Measurements from ENCODE around the gene SLC9B1.

DNA sequence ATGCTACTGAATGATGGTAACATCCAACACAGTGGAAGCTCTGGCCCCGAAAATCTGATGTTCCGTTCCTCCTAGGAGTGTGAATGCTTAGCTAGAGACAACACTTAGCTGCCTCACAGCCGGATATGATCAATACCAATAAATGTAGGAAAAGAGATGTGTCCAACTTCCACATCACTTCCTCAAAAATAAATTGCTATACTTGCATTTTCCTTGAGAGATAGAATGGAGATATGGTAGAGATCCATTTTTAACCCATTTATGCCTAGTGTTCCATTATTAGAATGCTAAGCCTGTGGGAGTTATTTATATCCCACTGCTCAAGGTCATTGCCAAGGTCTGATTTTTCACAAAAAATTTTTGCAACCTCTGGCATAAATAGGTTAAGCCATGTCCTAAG, 5.5 kb upstream of the SLC9B1 start:
- TF ChIP-seq, protein P1, sequence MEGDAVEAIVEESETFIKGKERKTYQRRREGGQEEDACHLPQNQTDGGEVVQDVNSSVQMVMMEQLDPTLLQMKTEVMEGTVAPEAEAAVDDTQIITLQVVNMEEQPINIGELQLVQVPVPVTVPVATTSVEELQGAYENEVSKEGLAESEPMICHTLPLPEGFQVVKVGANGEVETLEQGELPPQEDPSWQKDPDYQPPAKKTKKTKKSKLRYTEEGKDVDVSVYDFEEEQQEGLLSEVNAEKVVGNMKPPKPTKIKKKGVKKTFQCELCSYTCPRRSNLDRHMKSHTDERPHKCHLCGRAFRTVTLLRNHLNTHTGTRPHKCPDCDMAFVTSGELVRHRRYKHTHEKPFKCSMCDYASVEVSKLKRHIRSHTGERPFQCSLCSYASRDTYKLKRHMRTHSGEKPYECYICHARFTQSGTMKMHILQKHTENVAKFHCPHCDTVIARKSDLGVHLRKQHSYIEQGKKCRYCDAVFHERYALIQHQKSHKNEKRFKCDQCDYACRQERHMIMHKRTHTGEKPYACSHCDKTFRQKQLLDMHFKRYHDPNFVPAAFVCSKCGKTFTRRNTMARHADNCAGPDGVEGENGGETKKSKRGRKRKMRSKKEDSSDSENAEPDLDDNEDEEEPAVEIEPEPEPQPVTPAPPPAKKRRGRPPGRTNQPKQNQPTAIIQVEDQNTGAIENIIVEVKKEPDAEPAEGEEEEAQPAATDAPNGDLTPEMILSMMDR (IDR thresholded peaks at IDR 0.05), result no peak
- TF ChIP-seq EZH2 (IDR thresholded peaks at IDR 0.05; ENCODE audit: borderline replicate concordance, insufficient read depth, low read depth, low read length, poor library complexity, severe bottlenecking), result no peak

Measured in B cell (primary cell).